K562 (cell line): ENCODE results near the gene TBC1D32. TPM values are rescaled to one million over a fixed set of nuclear protein-coding genes. Genes with fewer than 3 reads are reported as not detected.

Source experiments
- ATAC-seq: fragments of 200-7000 bp; cut with Tn5 transposase; 3 replicates; pipeline ENCODE4 v1.9.1; 2020; ENCODE audit warnings: moderate library complexity
- BruUV-seq: library from RNA; stranded (reverse); fragments of 400-500 nt; replicated peaks from 2 replicates; lab custom pipeline; 2021; lab: Mats Ljungman, UMichigan
- CTCF ChIA-PET: fragments of 300-600 bp; formaldehyde crosslinking; extraction: SDS; loops from one replicate; lab custom pipeline; 2021; ENCODE audit warnings: low intra/inter-chr PET ratio; lab: Yijun Ruan, JAX
- POLR2A ChIA-PET: fragments of 300-600, 350-650 bp; sonication (Branson Sonifier 250); formaldehyde crosslinking; extraction: SDS; loops from one replicate; lab custom pipeline; 2021; ENCODE audit warnings: antibody characterized with exemption, inconsistent platforms; lab: Yijun Ruan, JAX
- DNase-seq, 4 experiments: peaks; one replicate each; pipeline versions ENCODE4 v3.0.0 to v3.0.0-alpha.2; 2011 to 2018; ENCODE audit warnings: low spot score in 3 of 4, mixed read lengths in 3 of 4; ENCODE audit errors: extremely low read depth in 1 of 4
- FAIRE-seq: peaks from 2 replicates; lab custom pipeline; 2011; peaks lifted over from hg19 to GRCh38; lab: Jason Lieb, UNC
- H2AFZ ChIP-seq: 2 replicates; pipeline ENCODE4 v1.6.0; 2011; ENCODE audit warnings: low read depth, low read length, control low read depth, inconsistent platforms
- H3K27ac ChIP-seq: fragments of 200-600 bp; 3 replicates; pipeline ENCODE4 v1.8.0; 2011; ENCODE audit warnings: low read depth, mild to moderate bottlenecking, control low read depth, inconsistent platforms, low read length, moderate library complexity, mixed read lengths; ENCODE audit errors: extremely low read depth
- H3K27me3 ChIP-seq, 2 experiments: fragments of 300-600 bp in 1 of 2; 2 replicates in 1 of 2; 3 replicates in 1 of 2; pipeline versions ENCODE4 v1.6.0 to v1.8.0; 2011; ENCODE audit warnings: inconsistent platforms in 2 of 2, low read length in 2 of 2, mild to moderate bottlenecking in 1 of 2, mixed read lengths in 1 of 2, moderate library complexity in 1 of 2; ENCODE audit not compliant: control insufficient read depth in 2 of 2, insufficient read depth in 2 of 2
- H3K36me3 ChIP-seq: fragments of 300-600 bp; 3 replicates; pipeline ENCODE4 v1.8.0; 2011; ENCODE audit warnings: mild to moderate bottlenecking, low read length, inconsistent platforms; ENCODE audit not compliant: control insufficient read depth, insufficient read depth
- H3K4me1 ChIP-seq, 2 experiments: fragments of 200-600 bp in 1 of 2; replicated peaks in 1 of 2; 2 replicates in 1 of 2; 3 replicates in 1 of 2; pipeline versions ENCODE4 v1.5.1 to v1.8.0; 2011; ENCODE audit warnings: inconsistent platforms in 2 of 2, low read length in 2 of 2, mild to moderate bottlenecking in 1 of 2, mixed read lengths in 1 of 2, moderate library complexity in 1 of 2; ENCODE audit not compliant: control insufficient read depth in 2 of 2, insufficient read depth in 2 of 2
- H3K4me2 ChIP-seq: 2 replicates; pipeline ENCODE4 v1.6.1; 2011; ENCODE audit warnings: low read length, control low read depth, inconsistent platforms, mixed read lengths; ENCODE audit not compliant: insufficient read depth
- H3K4me3 ChIP-seq: fragments of 200-600 bp; sonication (generic), shearing (Covaris generic); 2 replicates; pipeline ENCODE4 v1.5.1; 2016; ENCODE audit warnings: control low read depth, inconsistent platforms
- H3K79me2 ChIP-seq: fragments of 200-600 bp; 3 replicates; pipeline ENCODE4 v1.8.0; 2011; ENCODE audit warnings: low read length, inconsistent platforms; ENCODE audit not compliant: control insufficient read depth, insufficient read depth
- H3K9ac ChIP-seq, 2 experiments: 2 replicates each; pipeline versions ENCODE4 v1.6.0 to v1.6.1; 2011; ENCODE audit warnings: low read depth in 2 of 2, low read length in 2 of 2, control low read depth in 1 of 2, inconsistent platforms in 1 of 2, mild to moderate bottlenecking in 1 of 2, mixed read lengths in 1 of 2; ENCODE audit not compliant: insufficient read depth in 1 of 2
- H3K9me1 ChIP-seq: one replicate; pipeline ENCODE4 v1.6.0; 2011; ENCODE audit warnings: inconsistent platforms, mild to moderate bottlenecking, low read length, moderate library complexity; ENCODE audit not compliant: control insufficient read depth, insufficient read depth
- H3K9me3 ChIP-seq: replicated peaks from 2 replicates; pipeline ENCODE4 v1.5.1; 2011; ENCODE audit warnings: low read depth, low read length, inconsistent platforms; ENCODE audit not compliant: control insufficient read depth, insufficient read depth
- H4K20me1 ChIP-seq: replicated peaks from 2 replicates; pipeline ENCODE4 v1.6.1; 2011; ENCODE audit warnings: low read length, inconsistent platforms, mixed read lengths; ENCODE audit not compliant: control insufficient read depth, insufficient read depth
- C11orf30 ChIP-seq: fragments of 450-650 bp; IDR thresholded peaks from 2 replicates; pipeline ENCODE4 v1.6.1; 2016; ENCODE audit warnings: low read depth, mild to moderate bottlenecking
- FOSL1 ChIP-seq: fragments of 200-800 bp; sonication (Bioruptor generic); conservative IDR thresholded peaks from 2 replicates; pipeline ENCODE4 v1.6.1; 2016; ENCODE audit warnings: missing genetic modification characterization, missing compliant biosample characterization
- GABPB1 ChIP-seq: sonication (generic); formaldehyde crosslinking; IDR thresholded peaks from 2 replicates; pipeline ENCODE4 v1.8.0; 2022; ENCODE audit warnings: mild to moderate bottlenecking, missing genetic modification reagents
- GTF2E2 ChIP-seq: fragments of 200-800 bp; sonication (Bioruptor generic); IDR thresholded peaks from 2 replicates; pipeline ENCODE4 v1.6.1; 2016; ENCODE audit warnings: missing genetic modification characterization, missing compliant biosample characterization
- MLLT1 ChIP-seq, 2 experiments: fragments of 450-650 bp; IDR thresholded peaks; 2 replicates each; pipeline ENCODE4 v1.6.1; 2016
- ZNF316 ChIP-seq: fragments of 450-650 bp; IDR thresholded peaks from 2 replicates; pipeline ENCODE4 v1.6.1; 2016
- ZNF695 ChIP-seq: fragments of 450-650 bp; formaldehyde crosslinking; IDR thresholded peaks from 2 replicates; pipeline ENCODE4 v1.4.0; 2020; ENCODE audit warnings: mild to moderate bottlenecking, moderate library complexity
- WGBS: fragments of 100-300 bp; shearing (Covaris generic); methylation state at CpG from one replicate; pipeline ENCODE4 v1.1.6; 2016; ENCODE audit warnings: low coverage, mixed read lengths; ENCODE audit not compliant: insufficient coverage; ENCODE audit errors: missing lambda C conversion rate; 5-methylcytosine and 5-hydroxymethylcytosine counted together
- in situ Hi-C: fragments of 300-500 bp; cut with MboI; formaldehyde crosslinking; loops from 4 replicates; pipeline ENCODE4 v1.15.0; 2018; ENCODE audit warnings: inconsistent platforms, mixed read lengths
- intact Hi-C: fragments of 100-400 bp; cut with micrococcal nuclease; formaldehyde crosslinking; loops from 2 replicates; pipeline ENCODE4 v1.14.2; 2022
- polyA plus RNA-seq, 8 experiments: library from polyadenylated mRNA; depleted of rRNA in 4 of 8; stranded (reverse) in 5 of 8; unstranded in 3 of 8; fragments of >200 nt; fragmentation: Nextera tagmentation in 2 of 8; fragmentation: Illumina TruSeq in 1 of 8; extraction: Ambion mirVana in 2 of 8; extraction: Trizol in 1 of 8; gene quantifications; 2 replicates each; pipeline versions ENCODE4 v1.2.1 to v1.2.3, GENCODE V29; 2011 to 2014; ENCODE audit warnings: inconsistent platforms in 1 of 8, missing spikeins in 1 of 8
- total RNA-seq, 7 experiments: library from RNA; depleted of rRNA in 6 of 7; stranded (reverse); fragments of >200 nt in 6 of 7; fragmentation: Illumina TruSeq in 2 of 7; extraction: Trizol in 2 of 7; gene quantifications; 2 replicates each; pipeline versions ENCODE4 v1.2.1 to v1.2.3, GENCODE V29; 2011 to 2021; ENCODE audit warnings: low replicate concordance in 1 of 7
- TF ChIP-seq, protein P1 (sequence below), 3 experiments: fragments of 200-800 bp in 1 of 3; fragments of 250-450 bp in 1 of 3; fragments of 450-650 bp in 1 of 3; sonication (Bioruptor Pico) in 1 of 3; sonication (Bioruptor generic) in 1 of 3; formaldehyde crosslinking in 1 of 3; IDR thresholded peaks; 2 replicates each; pipeline versions ENCODE4 v1.6.1 to v1.8.0; 2016 to 2022; ENCODE audit warnings: mild to moderate bottlenecking in 2 of 3, missing genetic modification characterization in 2 of 3, missing compliant biosample characterization in 1 of 3, moderate library complexity in 1 of 3
- TF ChIP-seq, protein P2 (sequence below): sonication (generic); formaldehyde crosslinking; IDR thresholded peaks from 2 replicates; pipeline ENCODE4 v1.8.0; 2023; ENCODE audit warnings: missing genetic modification reagents, mild to moderate bottlenecking, borderline replicate concordance

Gene TBC1D32
- total and polyA plus RNA-seq, 9 of the 15 experiments (the other 6 are each of a cell fraction or from before 2014, with no cell fraction given) = 2.5 to 9.6 (median 3.9) TPM

DNA sequence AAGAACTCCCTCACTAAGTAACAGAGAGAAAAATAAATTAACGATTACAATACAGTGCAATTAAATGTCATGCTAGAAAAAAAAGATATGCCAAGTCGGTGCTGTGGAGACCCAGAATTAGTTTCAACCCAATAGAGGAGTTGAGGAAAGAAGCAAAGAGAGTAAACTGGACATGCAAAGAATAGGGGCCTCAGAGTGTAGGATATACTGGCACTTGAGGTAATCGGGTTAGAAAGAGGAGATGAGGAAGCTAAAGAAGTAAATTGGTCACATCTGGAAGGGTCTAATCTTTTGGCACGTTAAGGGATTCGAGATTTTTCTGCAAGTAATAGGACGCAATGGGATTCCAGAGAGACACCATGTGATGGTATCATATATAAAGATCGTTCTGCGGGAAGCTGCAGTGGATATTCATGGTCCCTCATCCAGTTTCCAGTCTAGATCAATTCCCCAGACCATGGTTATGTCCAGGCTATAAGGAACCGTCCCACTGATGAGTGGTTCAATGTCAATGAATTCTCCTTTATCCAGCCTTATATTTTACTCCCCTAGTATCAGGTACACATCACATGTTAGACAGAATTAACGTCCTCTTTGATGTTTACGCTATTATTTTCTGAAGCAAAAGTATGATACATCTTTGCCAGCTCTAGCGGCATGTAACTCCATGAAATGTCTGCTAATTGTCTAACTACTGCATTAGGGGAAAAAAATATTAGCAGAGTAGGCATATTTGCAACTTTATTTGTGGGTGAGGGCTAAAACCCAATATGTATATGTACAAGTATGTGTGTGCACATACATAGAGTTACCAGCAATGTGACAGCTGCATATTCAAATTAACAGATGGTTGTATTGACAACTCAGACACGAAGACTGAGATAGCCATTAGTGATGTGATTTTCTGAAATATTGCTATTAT is 1.1 kb upstream of the TBC1D32 start:
- in situ Hi-C loops = no loop called here
- H3K9me3 ChIP-seq = no peaks in the 10 kb centered on the region
- WGBS = 14% methylated on average over 13 of the region's 13 CpGs
- ATAC-seq = peak; percentile 1; the same call in 1 of the 3 replicates
- H4K20me1 ChIP-seq = no peaks in the 10 kb centered on the region
- peak overlapping the region; percentile 99 for H2AFZ ChIP-seq
- peak overlapping the region; percentile 89 for H3K27ac ChIP-seq
- H3K27me3 ChIP-seq = no peaks in the 10 kb centered on the region
- intact Hi-C loops = no loop called here
- ChIA-PET POLR2A (interaction anchor here (0.7 to 1.7 kb wide), 4 partner anchors 9 to 1139 kb away, joined by 3 to 7 read pairs (median 4); no protein-coding TSS in a partner anchor), CTCF (no interaction called here)
- peak overlapping the region; percentile 70 to 87 for H3K9ac ChIP-seq
- FAIRE-seq = no peak
- H3K4me2 ChIP-seq = peak overlapping the region; percentile 93
- H3K9me1 ChIP-seq = no peaks in the 10 kb centered on the region
- H3K4me1 ChIP-seq = peaks cover 3 to 6% of the 10 kb centered on the region in 2 experiments; a peak in 2 of 5 replicates
- H3K4me3 ChIP-seq = peak overlapping the region; percentile 60
- peaks cover 29% of the 10 kb centered on the region for H3K79me2 ChIP-seq
- BruUV-seq = no TSS peak
- DNase-seq = peak in 1 of 4 experiments; percentile 12
- no peaks in the 10 kb centered on the region for H3K36me3 ChIP-seq
- no peak for TF ChIP-seq ZNF695 (CRISPR knock-in tag)
- TF ChIP-seq GTF2E2 = no peak
- 0 out of 2 replicates have a peak, but pooled peaks have one; percentile 7 for TF ChIP-seq FOSL1 (tag)
- TF ChIP-seq, protein P1, sequence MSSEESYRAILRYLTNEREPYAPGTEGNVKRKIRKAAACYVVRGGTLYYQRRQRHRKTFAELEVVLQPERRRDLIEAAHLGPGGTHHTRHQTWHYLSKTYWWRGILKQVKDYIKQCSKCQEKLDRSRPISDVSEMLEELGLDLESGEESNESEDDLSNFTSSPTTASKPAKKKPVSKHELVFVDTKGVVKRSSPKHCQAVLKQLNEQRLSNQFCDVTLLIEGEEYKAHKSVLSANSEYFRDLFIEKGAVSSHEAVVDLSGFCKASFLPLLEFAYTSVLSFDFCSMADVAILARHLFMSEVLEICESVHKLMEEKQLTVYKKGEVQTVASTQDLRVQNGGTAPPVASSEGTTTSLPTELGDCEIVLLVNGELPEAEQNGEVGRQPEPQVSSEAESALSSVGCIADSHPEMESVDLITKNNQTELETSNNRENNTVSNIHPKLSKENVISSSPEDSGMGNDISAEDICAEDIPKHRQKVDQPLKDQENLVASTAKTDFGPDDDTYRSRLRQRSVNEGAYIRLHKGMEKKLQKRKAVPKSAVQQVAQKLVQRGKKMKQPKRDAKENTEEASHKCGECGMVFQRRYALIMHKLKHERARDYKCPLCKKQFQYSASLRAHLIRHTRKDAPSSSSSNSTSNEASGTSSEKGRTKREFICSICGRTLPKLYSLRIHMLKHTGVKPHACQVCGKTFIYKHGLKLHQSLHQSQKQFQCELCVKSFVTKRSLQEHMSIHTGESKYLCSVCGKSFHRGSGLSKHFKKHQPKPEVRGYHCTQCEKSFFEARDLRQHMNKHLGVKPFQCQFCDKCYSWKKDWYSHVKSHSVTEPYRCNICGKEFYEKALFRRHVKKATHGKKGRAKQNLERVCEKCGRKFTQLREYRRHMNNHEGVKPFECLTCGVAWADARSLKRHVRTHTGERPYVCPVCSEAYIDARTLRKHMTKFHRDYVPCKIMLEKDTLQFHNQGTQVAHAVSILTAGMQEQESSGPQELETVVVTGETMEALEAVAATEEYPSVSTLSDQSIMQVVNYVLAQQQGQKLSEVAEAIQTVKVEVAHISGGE (CRISPR knock-in tag; IDR thresholded peaks at IDR 0.05) = 0 out of 6 replicates have a peak, but pooled peaks of 1 of the 3 experiments have one; percentile 15
- no peak for TF ChIP-seq GABPB1 (CRISPR knock-in tag)
- TF ChIP-seq MLLT1 (IDR thresholded peaks at IDR 0.05) = 0 out of 4 replicates have a peak, but pooled peaks of 1 of the 2 experiments have one; percentile 27
- TF ChIP-seq, protein P2, sequence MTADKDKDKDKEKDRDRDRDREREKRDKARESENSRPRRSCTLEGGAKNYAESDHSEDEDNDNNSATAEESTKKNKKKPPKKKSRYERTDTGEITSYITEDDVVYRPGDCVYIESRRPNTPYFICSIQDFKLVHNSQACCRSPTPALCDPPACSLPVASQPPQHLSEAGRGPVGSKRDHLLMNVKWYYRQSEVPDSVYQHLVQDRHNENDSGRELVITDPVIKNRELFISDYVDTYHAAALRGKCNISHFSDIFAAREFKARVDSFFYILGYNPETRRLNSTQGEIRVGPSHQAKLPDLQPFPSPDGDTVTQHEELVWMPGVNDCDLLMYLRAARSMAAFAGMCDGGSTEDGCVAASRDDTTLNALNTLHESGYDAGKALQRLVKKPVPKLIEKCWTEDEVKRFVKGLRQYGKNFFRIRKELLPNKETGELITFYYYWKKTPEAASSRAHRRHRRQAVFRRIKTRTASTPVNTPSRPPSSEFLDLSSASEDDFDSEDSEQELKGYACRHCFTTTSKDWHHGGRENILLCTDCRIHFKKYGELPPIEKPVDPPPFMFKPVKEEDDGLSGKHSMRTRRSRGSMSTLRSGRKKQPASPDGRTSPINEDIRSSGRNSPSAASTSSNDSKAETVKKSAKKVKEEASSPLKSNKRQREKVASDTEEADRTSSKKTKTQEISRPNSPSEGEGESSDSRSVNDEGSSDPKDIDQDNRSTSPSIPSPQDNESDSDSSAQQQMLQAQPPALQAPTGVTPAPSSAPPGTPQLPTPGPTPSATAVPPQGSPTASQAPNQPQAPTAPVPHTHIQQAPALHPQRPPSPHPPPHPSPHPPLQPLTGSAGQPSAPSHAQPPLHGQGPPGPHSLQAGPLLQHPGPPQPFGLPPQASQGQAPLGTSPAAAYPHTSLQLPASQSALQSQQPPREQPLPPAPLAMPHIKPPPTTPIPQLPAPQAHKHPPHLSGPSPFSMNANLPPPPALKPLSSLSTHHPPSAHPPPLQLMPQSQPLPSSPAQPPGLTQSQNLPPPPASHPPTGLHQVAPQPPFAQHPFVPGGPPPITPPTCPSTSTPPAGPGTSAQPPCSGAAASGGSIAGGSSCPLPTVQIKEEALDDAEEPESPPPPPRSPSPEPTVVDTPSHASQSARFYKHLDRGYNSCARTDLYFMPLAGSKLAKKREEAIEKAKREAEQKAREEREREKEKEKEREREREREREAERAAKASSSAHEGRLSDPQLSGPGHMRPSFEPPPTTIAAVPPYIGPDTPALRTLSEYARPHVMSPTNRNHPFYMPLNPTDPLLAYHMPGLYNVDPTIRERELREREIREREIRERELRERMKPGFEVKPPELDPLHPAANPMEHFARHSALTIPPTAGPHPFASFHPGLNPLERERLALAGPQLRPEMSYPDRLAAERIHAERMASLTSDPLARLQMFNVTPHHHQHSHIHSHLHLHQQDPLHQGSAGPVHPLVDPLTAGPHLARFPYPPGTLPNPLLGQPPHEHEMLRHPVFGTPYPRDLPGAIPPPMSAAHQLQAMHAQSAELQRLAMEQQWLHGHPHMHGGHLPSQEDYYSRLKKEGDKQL (CRISPR knock-in tag) = no peak
- TF ChIP-seq C11orf30 = peak; percentile 38
- TF ChIP-seq ZNF316 = peak; percentile 75
